ENCODE measurements around the gene DACT2.
"Not testable (repeated sequence)": the region's sequence is repeated elsewhere in the genome, so short reads cannot be mapped to it uniquely, and the experiment has no call there.

DACT2 gene

GRCh38 chr6:168319279-168320111 is at the start of gene DACT2:
Gene DACT2, minus strand, starts transcription at chr6:168319777. Its CDS starts 144 bp downstream, at chr6:168319633.
- in situ Hi-C loops (cut with MboI; ENCODE audit: low sequenced_read_pairs), result no loop called here

- in situ Hi-C loops (cut with MboI; ENCODE audit: low sequenced_read_pairs), result no loop called here
Measured at GRCh38 chr6:168368936-168369335, 49.4 kb upstream of the DACT2 start.

GRCh38 chr6:168368066-168368820 is 48.7 kb upstream of the DACT2 start:
- in situ Hi-C loops (cut with MboI; ENCODE audit: low sequenced_read_pairs), result no loop called here

- in situ Hi-C loops (cut with MboI; ENCODE audit: low sequenced_read_pairs), result no loop called here
Measured at GRCh38 chr6:168367285-168367751, 47.7 kb upstream of the DACT2 start.

- in situ Hi-C loops (cut with MboI; ENCODE audit: low sequenced_read_pairs), result no loop called here
Measured at GRCh38 chr6:168366473-168366872, 46.9 kb upstream of the DACT2 start.

- in situ Hi-C loops (cut with MboI; ENCODE audit: low sequenced_read_pairs), result no loop called here
Measured at GRCh38 chr6:168365422-168366165, 46.0 kb upstream of the DACT2 start.

GRCh38 chr6:168364793-168365421 is 45.3 kb upstream of the DACT2 start:
- in situ Hi-C loops (cut with MboI; ENCODE audit: low sequenced_read_pairs), result no loop called here

GRCh38 chr6:168363811-168364792 is 44.5 kb upstream of the DACT2 start:
- in situ Hi-C loops (cut with MboI; ENCODE audit: low sequenced_read_pairs), result no loop called here

GRCh38 chr6:168363302-168363701 is 43.7 kb upstream of the DACT2 start:
- in situ Hi-C loops (cut with MboI; ENCODE audit: low sequenced_read_pairs), result no loop called here

- in situ Hi-C loops (cut with MboI; ENCODE audit: low sequenced_read_pairs), result no loop called here
Measured at GRCh38 chr6:168362276-168362990, 42.9 kb upstream of the DACT2 start.

- in situ Hi-C loops (cut with MboI; ENCODE audit: low sequenced_read_pairs), result no loop called here
Measured at GRCh38 chr6:168361766-168362165, 42.2 kb upstream of the DACT2 start.

GRCh38 chr6:168359794-168360193 is 40.2 kb upstream of the DACT2 start:
- in situ Hi-C loops (cut with MboI; ENCODE audit: low sequenced_read_pairs), result no loop called here

- in situ Hi-C loops (cut with MboI; ENCODE audit: low sequenced_read_pairs), result no loop called here
Measured at GRCh38 chr6:168358842-168359420, 39.4 kb upstream of the DACT2 start.

GRCh38 chr6:168356872-168357271 is 37.3 kb upstream of the DACT2 start:
- in situ Hi-C loops (cut with MboI; ENCODE audit: low sequenced_read_pairs), result not testable (repeated sequence)

GRCh38 chr6:168355716-168356522 is 36.3 kb upstream of the DACT2 start:
- in situ Hi-C loops (cut with MboI; ENCODE audit: low sequenced_read_pairs), result no loop called here

- in situ Hi-C loops (cut with MboI; ENCODE audit: low sequenced_read_pairs), result no loop called here
Measured at GRCh38 chr6:168354338-168354737, 34.8 kb upstream of the DACT2 start.

GRCh38 chr6:168353041-168353440 is 33.5 kb upstream of the DACT2 start:
- in situ Hi-C loops (cut with MboI; ENCODE audit: low sequenced_read_pairs), result no loop called here

- in situ Hi-C loops (cut with MboI; ENCODE audit: low sequenced_read_pairs), result no loop called here
Measured at GRCh38 chr6:168352096-168352495, 32.5 kb upstream of the DACT2 start.
